GM12864 (cell line): ENCODE data around the gene CCSER1.
"Not testable (repeated sequence)": the region's sequence is repeated elsewhere in the genome, so short reads cannot be mapped to it uniquely, and the experiment has no call there.

ENCODE experiments used
- DNase-seq: peaks from one replicate; pipeline ENCODE4 v3.0.0-alpha.2; 2011; ENCODE audit warnings: low read depth
- H3K4me3 ChIP-seq: 2 replicates; pipeline ENCODE4 v1.5.1; 2011; ENCODE audit warnings: mild to moderate bottlenecking, low read depth, low read length, control low read depth
- CTCF ChIP-seq: IDR thresholded peaks from 2 replicates; pipeline ENCODE4 v1.5.1; 2011; ENCODE audit warnings: low read depth, mild to moderate bottlenecking, moderate library complexity, low read length, control low read depth, inconsistent platforms; ENCODE audit errors: missing control alignments

CCSER1 gene

GRCh38 chr4:91092398-91092980 lies 965.3 kb downstream of the CCSER1 start:
- TF ChIP-seq CTCF = no peak
- H3K4me3 ChIP-seq = no peak overlapping the region
- no peak for DNase-seq

GRCh38 chr4:91094220-91094619 lies 967.0 kb downstream of the CCSER1 start:
- not testable (repeated sequence) for DNase-seq, H3K4me3 ChIP-seq

- DNase-seq = no peak
- H3K4me3 ChIP-seq = no peak overlapping the region
- no peak for TF ChIP-seq CTCF
Measured at GRCh38 chr4:91099666-91100065, 972.5 kb downstream of the CCSER1 start.

- no peak for DNase-seq
- no peak for TF ChIP-seq CTCF
- no peak overlapping the region for H3K4me3 ChIP-seq
Measured at GRCh38 chr4:91108751-91109150, 981.6 kb downstream of the CCSER1 start.

- no peak for TF ChIP-seq CTCF
- DNase-seq = no peak
- no peak overlapping the region for H3K4me3 ChIP-seq
Measured at GRCh38 chr4:91111556-91111955, 984.4 kb downstream of the CCSER1 start.

GRCh38 chr4:91113130-91113706 lies 986.0 kb downstream of the CCSER1 start:
- peak; percentile 43 for TF ChIP-seq CTCF
- H3K4me3 ChIP-seq = no peak overlapping the region
- DNase-seq = no peak

GRCh38 chr4:91114386-91114785 lies 987.2 kb downstream of the CCSER1 start:
- no peak for DNase-seq
- no peak overlapping the region for H3K4me3 ChIP-seq
- no peak for TF ChIP-seq CTCF

GRCh38 chr4:91116861-91117260 lies 989.7 kb downstream of the CCSER1 start:
- no peak overlapping the region for H3K4me3 ChIP-seq
- no peak for TF ChIP-seq CTCF
- no peak for DNase-seq
